GM19351 (cell line): ENCODE measurements around the gene PAQR3.

Source experiments
- ATAC-seq: cut with Tn5 transposase; IDR thresholded peaks from one replicate; pipeline ENCODE4 v1.9.1; 2021; ENCODE audit warnings: mild to moderate bottlenecking, moderate library complexity; ENCODE audit not compliant: unreplicated experiment

The PAQR3 gene, protein sequence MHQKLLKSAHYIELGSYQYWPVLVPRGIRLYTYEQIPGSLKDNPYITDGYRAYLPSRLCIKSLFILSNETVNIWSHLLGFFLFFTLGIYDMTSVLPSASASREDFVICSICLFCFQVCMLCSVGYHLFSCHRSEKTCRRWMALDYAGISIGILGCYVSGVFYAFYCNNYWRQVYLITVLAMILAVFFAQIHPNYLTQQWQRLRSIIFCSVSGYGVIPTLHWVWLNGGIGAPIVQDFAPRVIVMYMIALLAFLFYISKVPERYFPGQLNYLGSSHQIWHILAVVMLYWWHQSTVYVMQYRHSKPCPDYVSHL

GRCh38 chr4:78938868-78939666, at the start of gene PAQR3:
Gene PAQR3, minus strand, starts transcription at chr4:78939438. Its CDS starts 214 bp downstream, at chr4:78939224.
- peak; percentile 96 for ATAC-seq

GRCh38 chr4:78987683-78988082, 48.4 kb upstream of the PAQR3 start:
- ATAC-seq: no peak

DNA sequence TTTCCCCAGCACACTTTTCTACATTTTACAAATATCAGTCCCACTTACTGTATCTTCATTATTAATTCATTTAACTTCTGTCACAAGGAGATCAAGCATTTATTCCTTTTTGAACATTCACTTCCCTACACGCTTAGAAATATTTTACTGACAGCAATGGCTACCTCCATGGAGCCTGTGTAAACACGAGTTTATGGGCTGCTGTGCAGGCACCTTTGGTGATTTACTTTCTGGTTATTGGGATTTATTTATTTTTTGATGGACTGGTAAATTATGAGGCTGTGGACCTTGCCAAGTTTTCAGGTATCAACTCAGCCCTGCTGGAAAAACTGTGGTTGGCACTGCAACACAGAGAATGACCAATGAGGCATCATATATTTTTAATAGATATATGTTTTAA, 45.4 kb upstream of the PAQR3 start:
- ATAC-seq: no peak

GRCh38 chr4:78975865-78976264, 36.6 kb upstream of the PAQR3 start:
- no peak for ATAC-seq

DNA sequence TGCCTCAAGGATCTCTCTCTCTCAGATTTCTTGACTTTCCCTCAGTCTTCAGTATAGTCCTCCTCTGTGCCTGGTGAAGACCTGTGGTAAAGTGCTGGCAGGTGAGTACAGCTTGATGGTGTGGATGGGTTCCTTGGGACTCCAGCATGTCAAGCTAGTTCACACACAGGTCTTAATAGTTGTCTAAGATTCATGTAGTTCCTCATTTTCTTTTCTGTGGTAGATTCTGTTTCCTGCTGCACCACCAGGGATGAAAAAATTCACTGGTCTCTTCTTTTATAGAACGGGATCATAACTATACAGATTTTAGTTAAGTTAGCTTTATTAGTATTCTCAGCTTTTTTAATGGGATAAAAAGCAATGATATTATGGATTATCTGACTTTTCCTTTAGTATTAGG, 32.5 kb upstream of the PAQR3 start:
- no peak for ATAC-seq

GRCh38 chr4:78971326-78971725, 32.1 kb upstream of the PAQR3 start:
- no peak for ATAC-seq

DNA sequence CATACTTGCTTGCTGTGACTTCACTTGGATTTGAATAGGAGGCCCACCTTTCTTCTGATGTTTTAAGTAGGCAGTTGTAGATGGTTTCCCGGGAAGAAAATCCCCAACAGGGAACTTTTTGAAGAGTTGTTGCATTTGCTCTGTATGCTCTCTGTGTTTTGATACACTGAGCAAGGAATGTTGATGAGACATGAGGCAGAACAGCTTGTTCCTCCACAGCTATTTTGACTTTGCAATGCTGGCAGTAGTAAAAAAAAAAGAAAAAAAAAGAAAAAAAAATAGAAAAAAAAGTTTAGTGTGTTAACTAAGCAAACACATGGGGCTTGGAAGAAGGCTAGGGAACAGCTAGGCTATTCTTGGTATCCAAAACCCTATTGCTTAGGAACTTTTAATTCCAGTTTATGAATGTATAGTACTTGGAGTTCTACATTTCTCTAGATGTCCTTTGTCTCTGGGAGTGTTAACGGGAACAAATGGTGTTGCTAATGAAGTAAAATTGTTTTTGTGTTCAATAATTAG, 23.4 kb upstream of the PAQR3 start:
- ATAC-seq: no peak

GRCh38 chr4:78960926-78961325, 21.7 kb upstream of the PAQR3 start:
- ATAC-seq: no peak

- no peak for ATAC-seq
Measured at GRCh38 chr4:78956975-78957374, 17.7 kb upstream of the PAQR3 start.

DNA sequence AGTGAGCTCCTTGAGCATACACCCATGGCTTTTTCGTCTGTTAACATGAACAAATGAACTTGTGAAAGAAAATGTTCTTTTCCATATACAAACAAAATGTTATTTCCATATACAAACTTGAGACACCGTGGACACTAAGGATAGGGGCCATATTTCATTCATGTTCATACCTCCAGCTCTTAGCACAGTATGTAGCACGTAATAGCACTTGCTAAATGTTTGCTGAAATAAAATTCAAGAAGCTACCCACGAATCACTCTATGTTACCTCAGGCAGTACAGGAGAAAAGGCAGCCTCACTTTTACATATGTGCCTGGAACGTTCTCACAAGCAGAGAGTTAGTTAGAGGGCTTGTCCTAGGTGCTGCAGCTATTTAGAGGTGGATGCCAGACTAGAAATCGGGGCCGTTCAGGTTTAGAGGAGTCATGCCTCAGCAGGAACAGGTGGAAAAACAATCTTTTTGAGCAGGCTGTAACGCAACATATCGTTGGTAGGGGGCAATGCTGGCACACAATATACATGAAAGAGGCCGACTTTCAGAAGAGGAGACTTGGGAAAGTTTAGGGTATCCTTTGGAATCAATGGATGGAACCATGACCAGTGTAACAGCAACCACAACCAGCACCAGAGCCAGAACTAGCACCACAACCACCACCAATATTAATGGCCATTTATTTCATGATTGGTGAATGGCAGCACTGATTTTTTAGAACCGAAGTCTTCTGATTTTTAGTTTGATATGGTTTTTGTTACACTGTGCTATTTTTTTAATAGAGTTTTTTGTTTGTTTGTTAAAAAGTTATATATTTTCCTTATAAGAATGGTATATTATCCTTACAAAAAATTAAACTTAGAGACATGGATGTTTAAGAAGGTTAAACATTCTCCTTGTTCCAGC, 14.8 kb upstream of the PAQR3 start:
- ATAC-seq: peak; percentile 38

GRCh38 chr4:78953231-78953630, 14.0 kb upstream of the PAQR3 start:
- ATAC-seq: no peak

- ATAC-seq: peak; percentile 83
Measured at GRCh38 chr4:78951862-78952472, 12.7 kb upstream of the PAQR3 start.

- no peak for ATAC-seq
Measured at GRCh38 chr4:78949735-78950134, 10.5 kb upstream of the PAQR3 start.

GRCh38 chr4:78945651-78946179, 6.5 kb upstream of the PAQR3 start:
- ATAC-seq: no peak

- no peak for ATAC-seq
Measured at GRCh38 chr4:78944381-78944780, 5.1 kb upstream of the PAQR3 start.

DNA sequence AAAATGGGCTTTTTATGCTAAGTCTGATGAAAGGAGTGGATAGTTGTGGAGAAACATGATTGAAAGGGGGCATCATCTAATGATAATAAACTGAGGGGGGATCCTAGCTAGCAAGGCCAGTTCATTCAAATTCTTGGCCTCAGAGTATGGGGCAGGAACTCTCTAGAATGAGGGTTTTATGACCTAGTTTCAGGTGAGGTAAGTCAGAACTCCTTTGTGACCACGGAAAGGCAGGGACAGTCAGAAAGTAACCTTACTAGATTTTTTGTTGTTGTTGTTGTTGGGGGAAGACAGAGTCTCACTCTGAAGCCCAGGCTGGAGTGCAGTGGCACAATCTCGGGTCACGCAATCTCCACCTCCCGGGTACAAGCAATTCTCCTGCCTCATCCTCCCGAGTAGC, 1.5 kb upstream of the PAQR3 start:
- ATAC-seq: no peak

GRCh38 chr4:78939667-78940008, 400 bp upstream of the PAQR3 start:
- no peak for ATAC-seq

DNA sequence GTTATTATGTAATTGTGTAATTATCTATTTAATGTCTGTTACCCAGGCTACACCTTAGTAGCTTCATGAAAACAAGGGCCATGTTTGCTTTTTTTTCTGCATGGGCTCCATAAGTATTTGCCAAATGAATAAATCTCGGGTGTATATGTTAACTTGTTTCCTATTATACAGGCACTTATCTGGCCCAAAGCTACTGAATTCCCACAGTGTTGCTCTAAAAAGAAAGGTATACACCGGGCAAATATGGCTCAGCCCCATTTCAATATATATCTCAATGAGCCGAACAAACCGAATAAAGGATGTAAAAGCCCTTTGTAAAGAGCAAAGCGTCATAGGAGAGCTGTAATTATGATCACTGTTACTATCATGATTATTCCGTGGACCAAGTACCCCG, 767 bp downstream of the PAQR3 start:
- ATAC-seq: no peak

- ATAC-seq: no peak
Measured at GRCh38 chr4:78937837-78938236, 1.4 kb downstream of the PAQR3 start.

DNA sequence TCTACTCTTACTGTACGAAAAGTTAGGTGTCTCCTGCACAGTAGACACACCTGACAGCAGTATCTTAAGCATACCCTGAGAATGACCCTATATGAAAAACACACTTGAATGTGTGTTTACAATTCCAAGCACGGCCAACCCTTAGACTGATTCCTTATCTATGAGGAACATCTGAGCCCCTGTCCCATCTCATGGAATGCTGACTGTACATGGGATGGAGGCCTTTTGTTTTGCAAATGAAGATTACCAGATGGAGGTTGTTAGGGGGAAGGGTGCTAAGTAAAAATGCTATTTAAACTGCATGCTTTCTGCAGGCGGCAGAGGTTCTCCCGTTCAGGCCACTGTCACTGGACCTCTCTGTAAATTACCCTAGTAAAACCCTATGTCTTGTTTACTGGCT, 2.2 kb downstream of the PAQR3 start:
- ATAC-seq: no peak
